IPS-15b (cell line): ENCODE results near the gene IQCF6.

Experiments
- H3K27me3 ChIP-seq: one replicate; pipeline ENCODE4 v1.6.1; 2013; ENCODE audit warnings: low read length; ENCODE audit not compliant: control insufficient read depth, insufficient read depth
- H3K36me3 ChIP-seq: one replicate; pipeline ENCODE4 v1.6.1; 2013; ENCODE audit warnings: low read length; ENCODE audit not compliant: control insufficient read depth, insufficient read depth
- H3K4me1 ChIP-seq: one replicate; pipeline ENCODE4 v1.6.1; 2013; ENCODE audit warnings: mild to moderate bottlenecking, low read length; ENCODE audit not compliant: control insufficient read depth, insufficient read depth
- H3K4me3 ChIP-seq: one replicate; pipeline ENCODE4 v1.5.1; 2013; ENCODE audit warnings: low read depth, low read length
- H3K9ac ChIP-seq: one replicate; pipeline ENCODE4 v1.6.1; 2013; ENCODE audit warnings: low read depth, mild to moderate bottlenecking, low read length
- H3K9me3 ChIP-seq: one replicate; pipeline ENCODE4 v1.6.1; 2013; ENCODE audit warnings: mild to moderate bottlenecking, low read length; ENCODE audit not compliant: control insufficient read depth, insufficient read depth

Gene IQCF6

DNA sequence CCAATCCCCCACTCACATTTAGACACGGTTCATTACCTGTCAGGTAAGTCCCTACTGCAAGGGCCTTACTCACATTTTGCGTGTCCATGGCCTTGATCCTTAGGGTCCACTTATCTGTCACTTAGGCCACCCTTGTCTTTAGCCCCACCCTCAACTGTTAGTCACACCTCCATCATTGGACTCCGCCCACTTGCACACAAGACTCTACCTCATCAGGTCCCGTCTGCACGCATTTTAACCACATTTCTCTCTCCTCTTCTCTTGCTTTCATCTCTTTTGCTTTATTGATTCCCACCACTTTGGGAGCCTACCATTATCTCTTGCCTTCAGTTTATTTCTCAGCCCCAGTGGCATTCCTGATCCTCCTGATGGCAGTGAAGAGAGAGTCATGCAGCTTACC lies at the start of gene IQCF6:
IQCF6 (minus strand) TSS at position 101 of the 400 bp plus-strand sequence; CDS start at position 88, 13 bp downstream.
- no peaks in the 10 kb centered on the region for H3K4me1 ChIP-seq

DNA sequence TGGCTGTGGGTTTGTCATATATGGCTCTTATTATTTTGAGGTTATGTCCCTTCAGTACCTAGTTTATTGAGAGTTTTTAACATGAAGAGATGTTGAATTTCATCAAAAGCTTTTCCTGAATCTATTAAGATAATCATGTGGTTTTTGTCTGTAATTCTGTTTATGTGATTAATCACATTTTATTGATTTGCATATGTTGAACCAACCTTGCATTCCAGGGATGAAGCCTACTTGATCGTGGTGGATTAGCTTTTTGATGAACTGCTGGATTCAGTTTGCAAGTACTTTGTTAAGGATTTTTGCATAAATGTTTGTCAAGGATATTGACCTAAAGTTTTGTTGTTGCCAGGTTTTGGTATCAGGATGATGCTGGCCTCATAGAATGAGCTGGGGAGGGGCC lies 49.3 kb upstream of the IQCF6 start:
- Histone ChIP-seq H3K9ac (no peak overlapping the region), H3K4me1 (no peaks in the 10 kb centered on the region), H3K9me3 (no peaks in the 10 kb centered on the region), H3K36me3 (no peaks in the 10 kb centered on the region), H3K27me3 (no peaks in the 10 kb centered on the region), H3K4me3 (no peak overlapping the region)

More for the DNA sequence above, at the start of gene IQCF6:
- Histone ChIP-seq H3K9me3 (no peaks in the 10 kb centered on the region), H3K27me3 (no peaks in the 10 kb centered on the region), H3K9ac (no peak within 1 kb of the TSS), H3K4me3 (no peak within 1 kb of the TSS), H3K36me3 (no peaks in the 10 kb centered on the region)

GRCh38 chr3:51819709-51820406 lies 40.8 kb upstream of the IQCF6 start:
- Histone ChIP-seq H3K27me3 (no peaks in the 10 kb centered on the region), H3K9ac (no peak overlapping the region), H3K4me1 (no peaks in the 10 kb centered on the region), H3K9me3 (no peaks in the 10 kb centered on the region), H3K36me3 (no peaks in the 10 kb centered on the region), H3K4me3 (no peak overlapping the region)

- no peaks in the 10 kb centered on the region for H3K36me3 ChIP-seq
- H3K9ac ChIP-seq: no peak overlapping the region
- H3K4me3 ChIP-seq: no peak overlapping the region
- no peaks in the 10 kb centered on the region for H3K9me3 ChIP-seq
- H3K4me1 ChIP-seq: no peaks in the 10 kb centered on the region
- no peaks in the 10 kb centered on the region for H3K27me3 ChIP-seq
Observed at GRCh38 chr3:51819151-51819550, 40.1 kb upstream of the IQCF6 start.

DNA sequence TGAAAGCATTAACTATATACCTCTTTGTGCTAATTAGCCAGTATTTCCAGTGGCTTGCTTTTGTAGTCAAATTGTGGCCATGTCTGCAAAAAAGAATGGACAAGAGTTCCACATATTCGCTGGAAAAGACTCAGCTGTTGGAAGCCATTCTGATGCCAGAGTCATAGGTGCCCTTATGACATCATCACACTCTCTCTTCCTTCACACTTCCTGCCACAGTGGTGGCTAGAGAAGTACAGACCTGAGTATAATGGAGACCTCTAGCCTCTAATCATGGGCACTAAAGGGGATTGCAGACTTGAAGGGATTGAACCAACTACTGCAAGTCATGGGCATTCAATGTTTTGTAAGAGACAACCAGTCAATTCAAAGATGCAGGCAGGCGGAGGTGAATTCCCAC lies 38.3 kb upstream of the IQCF6 start:
- H3K4me1 ChIP-seq: no peaks in the 10 kb centered on the region

GRCh38 chr3:51816723-51817122 lies 37.7 kb upstream of the IQCF6 start:
- Histone ChIP-seq H3K4me1 (no peaks in the 10 kb centered on the region), H3K4me3 (no peak overlapping the region), H3K9ac (no peak overlapping the region), H3K36me3 (no peaks in the 10 kb centered on the region), H3K9me3 (no peaks in the 10 kb centered on the region), H3K27me3 (no peaks in the 10 kb centered on the region)

More for the DNA sequence above, 38.3 kb upstream of the IQCF6 start:
- no peaks in the 10 kb centered on the region for H3K36me3 ChIP-seq
- no peaks in the 10 kb centered on the region for H3K27me3 ChIP-seq
- no peaks in the 10 kb centered on the region for H3K9me3 ChIP-seq
- no peak overlapping the region for H3K4me3 ChIP-seq
- no peak overlapping the region for H3K9ac ChIP-seq

GRCh38 chr3:51815614-51816013 lies 36.6 kb upstream of the IQCF6 start:
- no peak overlapping the region for H3K9ac ChIP-seq
- H3K36me3 ChIP-seq: no peaks in the 10 kb centered on the region
- no peaks in the 10 kb centered on the region for H3K4me1 ChIP-seq
- H3K9me3 ChIP-seq: no peaks in the 10 kb centered on the region
- H3K27me3 ChIP-seq: no peaks in the 10 kb centered on the region
- H3K4me3 ChIP-seq: no peak overlapping the region

DNA sequence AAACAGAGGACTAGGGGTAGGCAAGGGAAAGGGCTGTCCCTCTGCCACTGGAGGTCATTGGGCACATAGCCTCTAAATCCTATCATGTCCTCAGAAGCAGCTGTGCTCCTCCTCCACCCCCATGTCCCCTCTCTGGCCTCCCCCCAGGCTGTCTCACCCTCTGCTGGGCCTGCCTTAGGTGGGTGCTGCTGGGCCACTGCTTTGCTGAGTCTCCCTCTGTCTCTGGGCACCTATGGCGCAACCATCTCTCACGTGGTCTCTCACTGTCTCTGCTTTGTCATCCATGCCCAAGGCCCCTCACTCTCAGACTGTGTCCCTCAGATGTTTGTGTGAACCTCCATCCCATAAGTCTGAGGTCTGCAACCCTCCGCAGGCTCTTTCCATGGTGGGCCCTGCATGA lies 35.0 kb upstream of the IQCF6 start:
- Histone ChIP-seq H3K9me3 (no peaks in the 10 kb centered on the region), H3K27me3 (no peaks in the 10 kb centered on the region), H3K4me3 (no peak overlapping the region), H3K9ac (no peak overlapping the region), H3K36me3 (no peaks in the 10 kb centered on the region), H3K4me1 (no peaks in the 10 kb centered on the region)

DNA sequence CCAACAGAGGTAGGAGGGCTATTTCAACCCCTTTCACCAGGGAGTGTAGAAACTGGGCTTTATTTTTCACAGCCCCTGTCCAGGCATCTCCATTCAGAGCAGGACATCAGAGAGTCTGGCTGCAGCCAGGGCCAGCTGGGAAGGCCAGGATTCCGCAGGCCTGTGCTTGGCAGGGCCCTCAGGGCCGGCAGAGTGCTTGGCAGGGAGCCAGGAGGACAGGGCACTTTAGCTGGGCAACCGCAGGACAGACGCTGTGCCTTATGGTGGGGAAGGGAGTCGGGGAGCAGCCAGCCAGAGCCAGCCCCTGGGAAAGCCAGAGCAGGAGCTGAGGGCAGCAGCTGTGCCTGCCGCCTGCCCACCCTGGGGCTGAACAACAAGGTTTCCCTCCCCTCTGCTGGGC lies 34.5 kb upstream of the IQCF6 start:
- Histone ChIP-seq H3K36me3 (no peaks in the 10 kb centered on the region), H3K4me3 (no peak overlapping the region), H3K4me1 (no peaks in the 10 kb centered on the region), H3K27me3 (no peaks in the 10 kb centered on the region), H3K9ac (no peak overlapping the region), H3K9me3 (no peaks in the 10 kb centered on the region)

DNA sequence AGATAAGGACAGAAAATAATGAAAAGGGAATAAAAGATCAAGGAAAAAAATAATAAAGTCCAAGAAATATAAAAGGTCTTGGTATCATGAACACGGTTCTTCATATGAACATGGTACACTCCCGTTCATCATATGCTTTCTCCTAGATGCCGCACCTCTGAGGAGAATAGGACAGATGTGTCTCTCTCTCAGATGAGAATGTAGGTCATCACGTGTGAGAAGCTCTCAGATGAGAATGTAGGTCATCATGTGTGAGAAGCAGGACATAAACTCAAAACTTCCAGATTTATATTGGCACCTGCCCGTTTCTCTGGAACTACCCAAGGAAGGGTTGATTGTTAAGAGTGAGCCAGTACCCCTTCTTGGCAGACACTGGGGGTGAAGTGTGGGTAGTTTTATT lies 29.9 kb upstream of the IQCF6 start:
- H3K9ac ChIP-seq: no peak overlapping the region
- no peaks in the 10 kb centered on the region for H3K36me3 ChIP-seq
- no peaks in the 10 kb centered on the region for H3K27me3 ChIP-seq
- no peak overlapping the region for H3K4me3 ChIP-seq
- H3K4me1 ChIP-seq: no peaks in the 10 kb centered on the region
- no peaks in the 10 kb centered on the region for H3K9me3 ChIP-seq

GRCh38 chr3:51802106-51802703 lies 23.2 kb upstream of the IQCF6 start:
- Histone ChIP-seq H3K9ac (no peak overlapping the region), H3K27me3 (no peaks in the 10 kb centered on the region), H3K4me3 (no peak overlapping the region), H3K4me1 (peaks cover 10% of the 10 kb centered on the region), H3K36me3 (no peaks in the 10 kb centered on the region), H3K9me3 (no peaks in the 10 kb centered on the region)

- no peak overlapping the region for H3K9ac ChIP-seq
- H3K4me3 ChIP-seq: no peak overlapping the region
- H3K27me3 ChIP-seq: no peaks in the 10 kb centered on the region
- no peaks in the 10 kb centered on the region for H3K9me3 ChIP-seq
- peaks cover 20% of the 10 kb centered on the region for H3K4me1 ChIP-seq
- H3K36me3 ChIP-seq: no peaks in the 10 kb centered on the region
Observed at GRCh38 chr3:51800750-51801125, 21.7 kb upstream of the IQCF6 start.
